IPS-18a (cell line): ENCODE measurements around the gene C19orf73.
"Not testable (repeated sequence)": the region's sequence is repeated elsewhere in the genome, so short reads cannot be mapped to it uniquely, and the experiment has no call there.

Source experiments
- H3K27ac ChIP-seq: one replicate; pipeline ENCODE4 v1.5.1; 2013; ENCODE audit warnings: low read length
- H3K27me3 ChIP-seq: one replicate; pipeline ENCODE4 v1.6.1; 2013; ENCODE audit warnings: mild to moderate bottlenecking, low read length; ENCODE audit not compliant: control insufficient read depth, insufficient read depth
- H3K36me3 ChIP-seq: one replicate; pipeline ENCODE4 v1.6.1; 2013; ENCODE audit warnings: low read depth, low read length; ENCODE audit not compliant: control insufficient read depth
- H3K4me1 ChIP-seq: one replicate; pipeline ENCODE4 v1.6.1; 2013; ENCODE audit warnings: low read depth, low read length; ENCODE audit not compliant: control insufficient read depth
- H3K4me3 ChIP-seq: one replicate; pipeline ENCODE4 v1.5.1; 2013; ENCODE audit warnings: low read length
- H3K9ac ChIP-seq: one replicate; pipeline ENCODE4 v1.6.1; 2013; ENCODE audit warnings: mild to moderate bottlenecking, low read length, moderate library complexity
- H3K9me3 ChIP-seq: one replicate; pipeline ENCODE4 v1.6.1; 2013; ENCODE audit warnings: low read depth, low read length; ENCODE audit not compliant: control insufficient read depth

C19orf73 gene

DNA sequence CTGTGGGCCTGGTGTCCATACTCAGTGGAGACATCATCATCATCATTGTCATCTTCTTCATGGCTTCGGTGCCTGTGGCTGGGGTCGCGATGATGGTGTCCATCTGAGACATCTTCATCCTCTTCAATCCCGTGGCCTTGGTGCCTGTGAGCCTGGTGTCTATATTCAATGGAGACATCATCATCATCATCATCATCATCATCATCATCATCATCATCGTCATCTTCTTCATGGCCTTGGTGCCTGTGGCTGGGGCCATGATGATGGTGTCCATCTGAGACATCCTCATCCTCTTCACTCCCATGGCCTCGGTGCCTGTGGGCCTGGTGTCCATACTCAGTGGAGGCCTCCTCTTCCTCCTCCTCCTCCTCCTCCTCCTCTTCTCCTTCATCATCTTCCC, 35.3 kb upstream of the C19orf73 start:
- no peaks in the 10 kb centered on the region for H3K9me3 ChIP-seq
- no peak overlapping the region for H3K9ac ChIP-seq
- H3K4me1 ChIP-seq = peaks cover 12% of the 10 kb centered on the region
- H3K4me3 ChIP-seq = no peak overlapping the region
- H3K36me3 ChIP-seq = no peaks in the 10 kb centered on the region
- peaks cover 32% of the 10 kb centered on the region for H3K27me3 ChIP-seq
- no peak overlapping the region for H3K27ac ChIP-seq

DNA sequence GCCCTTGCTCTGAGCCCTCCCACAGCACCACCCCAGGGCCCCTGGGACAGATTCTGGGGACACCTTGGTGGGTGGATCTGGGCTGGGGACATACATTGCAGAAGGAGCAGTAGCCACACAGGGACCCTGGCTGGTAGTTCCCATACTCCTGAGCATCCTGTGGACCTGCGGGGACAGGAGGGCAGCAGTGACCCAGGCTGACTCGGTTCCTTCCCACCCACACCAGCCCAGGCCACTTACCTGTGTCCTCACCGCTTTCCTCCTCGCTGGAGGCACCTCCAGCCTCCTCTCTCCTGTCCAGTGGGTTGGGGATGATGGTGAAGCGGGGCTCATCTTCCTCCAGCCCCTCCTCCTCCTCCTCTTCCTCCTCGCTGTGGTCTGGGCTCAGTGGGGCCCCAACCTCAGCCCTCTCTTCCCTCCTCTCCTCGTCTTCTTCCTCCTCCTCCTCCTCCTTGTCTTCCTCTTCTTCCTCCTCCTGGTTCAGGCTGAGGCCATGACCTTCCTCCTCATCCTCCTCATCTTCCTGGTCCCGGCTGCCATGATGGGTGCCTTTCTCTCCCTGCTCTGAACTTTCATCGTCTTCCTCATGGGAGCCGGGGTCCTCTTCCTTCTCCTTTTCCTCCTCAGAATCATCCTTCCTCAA, 34.3 kb upstream of the C19orf73 start:
- peaks cover 15% of the 10 kb centered on the region for H3K4me1 ChIP-seq

DNA sequence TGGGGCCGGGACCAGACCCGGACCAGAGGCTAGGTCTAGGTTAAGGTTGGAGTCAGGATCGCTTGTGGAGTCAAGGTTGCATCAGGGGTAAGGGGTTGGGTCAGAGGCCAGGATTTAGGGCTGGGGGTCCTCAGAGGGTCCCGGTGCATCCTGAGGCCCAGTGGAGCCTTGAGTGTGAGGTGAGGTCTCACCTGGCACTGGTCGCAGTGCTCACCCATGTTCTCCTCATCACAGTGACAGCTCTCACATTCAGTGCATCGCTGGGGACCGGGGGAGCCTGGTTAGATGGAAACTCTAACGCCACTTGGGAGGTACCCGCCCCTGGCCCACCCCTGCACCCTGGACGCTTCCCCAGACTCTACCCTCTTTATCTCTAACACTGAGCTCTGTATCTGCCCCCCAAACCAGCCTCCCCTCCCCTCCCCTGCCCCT, 33.2 kb upstream of the C19orf73 start:
- Histone ChIP-seq H3K36me3 (no peaks in the 10 kb centered on the region), H3K9me3 (no peaks in the 10 kb centered on the region), H3K4me1 (peaks cover 16% of the 10 kb centered on the region), H3K9ac (no peak overlapping the region), H3K27ac (no peak overlapping the region), H3K4me3 (no peak overlapping the region), H3K27me3 (peaks cover 23% of the 10 kb centered on the region)

More for the DNA sequence above, 34.3 kb upstream of the C19orf73 start:
- H3K4me3 ChIP-seq = no peak overlapping the region
- no peak overlapping the region for H3K9ac ChIP-seq
- H3K36me3 ChIP-seq = no peaks in the 10 kb centered on the region
- no peak overlapping the region for H3K27ac ChIP-seq
- H3K9me3 ChIP-seq = no peaks in the 10 kb centered on the region
- H3K27me3 ChIP-seq = peaks cover 26% of the 10 kb centered on the region

DNA sequence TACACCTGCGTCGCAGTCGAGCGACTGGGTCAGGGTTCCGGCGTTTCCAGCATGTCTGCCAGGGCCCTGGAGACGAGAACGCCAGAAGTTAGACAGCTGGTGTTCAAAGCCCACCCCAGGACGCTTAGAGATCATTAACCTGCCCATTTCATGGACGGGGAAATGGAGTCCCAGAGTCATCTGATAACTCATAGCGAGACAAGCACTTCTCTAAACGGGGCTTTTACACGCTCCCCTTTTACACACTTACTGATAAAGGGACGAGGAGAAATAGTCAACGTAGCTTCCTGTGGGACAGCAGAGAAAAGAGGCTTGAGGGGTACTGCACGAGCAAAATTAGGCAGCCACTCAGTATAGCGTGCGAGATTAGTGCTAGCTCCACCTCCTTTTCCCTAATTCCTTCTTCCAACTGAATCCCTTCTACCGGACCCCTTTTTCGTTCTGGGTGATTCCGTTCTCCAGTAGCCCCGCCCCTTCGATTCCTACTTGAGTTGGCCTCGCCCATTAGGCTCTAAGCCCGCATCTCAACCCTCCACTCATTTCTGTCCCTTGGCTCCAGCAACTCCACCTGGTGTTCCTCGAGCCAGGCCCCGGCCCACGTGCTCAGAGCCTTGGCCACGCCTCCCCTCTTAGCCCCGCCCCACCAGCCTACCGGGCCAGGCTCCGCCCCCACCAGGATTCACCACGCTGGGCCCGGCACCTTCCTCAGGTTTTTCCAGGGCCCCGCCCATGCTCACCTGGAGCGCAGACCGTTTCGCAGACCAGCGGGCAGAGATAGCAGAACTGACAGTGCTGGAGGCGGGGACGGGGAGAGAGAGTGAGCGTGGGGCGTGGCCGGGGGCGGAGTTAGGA, 32.5 kb upstream of the C19orf73 start:
- no peak overlapping the region for H3K9ac ChIP-seq
- H3K27ac ChIP-seq = no peak overlapping the region
- H3K4me1 ChIP-seq = peaks cover 16% of the 10 kb centered on the region
- H3K27me3 ChIP-seq = peaks cover 23% of the 10 kb centered on the region
- peak overlapping the region; percentile 97 for H3K4me3 ChIP-seq
- no peaks in the 10 kb centered on the region for H3K9me3 ChIP-seq
- H3K36me3 ChIP-seq = no peaks in the 10 kb centered on the region

DNA sequence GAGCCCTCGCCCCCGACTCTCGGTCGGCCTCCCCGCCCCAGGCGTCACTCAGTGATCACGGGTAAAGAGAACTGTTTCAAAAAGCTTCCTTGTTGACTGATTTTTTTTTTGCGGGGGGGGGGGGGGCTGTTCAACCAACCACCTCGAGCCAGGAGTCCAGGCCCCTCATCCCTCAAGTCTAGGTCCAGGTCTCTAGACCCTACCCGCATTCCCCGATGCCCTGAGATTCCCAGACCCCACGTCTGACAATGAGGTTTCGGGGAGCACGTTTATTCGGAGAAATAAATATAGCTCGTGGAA, 32.0 kb upstream of the C19orf73 start:
- Histone ChIP-seq H3K9me3 (no peaks in the 10 kb centered on the region), H3K27me3 (peaks cover 17% of the 10 kb centered on the region), H3K9ac (peak overlapping the region; percentile 82), H3K4me3 (peak overlapping the region; percentile 97), H3K4me1 (peaks cover 13% of the 10 kb centered on the region), H3K27ac (no peak overlapping the region), H3K36me3 (no peaks in the 10 kb centered on the region)

DNA sequence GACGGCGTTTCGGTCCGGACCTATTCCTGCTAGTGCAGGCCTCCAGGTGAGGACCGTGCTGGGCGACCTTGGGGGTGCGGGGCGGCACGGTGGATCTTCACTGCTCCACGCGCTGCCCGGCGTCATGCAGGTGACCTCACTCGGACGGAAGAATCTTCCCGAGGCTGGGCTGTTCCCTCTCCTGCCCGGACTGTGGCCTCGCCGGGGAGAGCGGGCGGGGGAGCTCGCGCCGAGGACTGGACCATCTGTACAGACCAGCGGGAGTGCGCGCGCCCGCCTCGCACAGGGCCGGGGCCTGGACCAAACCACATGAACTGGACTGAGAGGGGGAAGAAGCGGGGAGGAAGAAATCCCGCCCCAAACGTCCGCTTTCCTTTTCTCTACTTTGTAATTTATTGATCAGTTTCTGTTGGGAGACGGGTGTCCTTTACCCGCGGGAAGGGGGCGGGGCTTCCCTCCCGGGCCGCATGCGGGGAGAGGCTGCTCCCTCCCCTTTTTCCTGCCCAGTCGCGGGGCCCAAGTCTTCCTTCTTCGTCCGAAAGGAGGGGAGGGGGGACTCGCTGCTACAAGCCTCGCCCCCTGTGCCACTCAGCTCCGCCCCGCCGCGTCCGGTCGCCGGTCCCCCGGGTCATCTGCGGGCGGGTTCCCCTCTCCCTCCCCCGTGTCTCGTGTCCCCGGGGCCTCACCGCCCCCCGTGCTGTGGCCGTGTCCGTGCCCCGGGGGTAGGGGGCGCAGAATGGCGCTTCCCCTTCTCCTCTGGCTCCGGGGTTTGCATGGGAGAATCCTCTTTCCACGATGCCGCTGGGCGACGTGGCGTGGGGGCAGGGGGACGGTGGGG, 31.4 kb upstream of the C19orf73 start:
- peak overlapping the region; percentile 82 for H3K9ac ChIP-seq
- H3K4me3 ChIP-seq = peak overlapping the region; percentile 97
- no peaks in the 10 kb centered on the region for H3K36me3 ChIP-seq
- H3K27ac ChIP-seq = peak overlapping the region; percentile 17
- peaks cover 15% of the 10 kb centered on the region for H3K27me3 ChIP-seq
- H3K4me1 ChIP-seq = peaks cover 7% of the 10 kb centered on the region
- H3K9me3 ChIP-seq = no peaks in the 10 kb centered on the region

DNA sequence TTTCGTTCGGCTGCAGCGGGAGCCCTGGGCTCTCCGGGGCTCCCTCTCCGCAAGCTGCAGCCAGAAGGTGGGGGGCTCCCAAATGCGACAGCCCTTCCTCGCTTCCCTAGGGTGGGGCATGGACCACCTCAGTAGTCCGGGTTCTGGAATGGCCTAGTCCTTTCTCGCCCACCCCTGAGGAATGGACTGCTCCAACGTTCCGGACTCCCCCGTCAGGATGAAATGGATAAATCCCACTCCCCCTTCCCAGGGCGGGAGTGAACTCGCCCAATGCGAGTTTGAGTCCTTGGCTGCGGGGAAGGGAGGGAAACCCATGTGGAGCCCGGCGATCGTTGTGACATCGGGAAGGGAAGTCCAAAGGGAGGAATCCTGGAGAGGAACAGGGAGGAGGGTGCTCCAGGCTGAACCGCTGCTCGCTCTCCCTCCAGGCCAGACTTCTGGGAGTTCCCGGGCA, 30.7 kb upstream of the C19orf73 start:
- Histone ChIP-seq H3K4me1 (peaks cover 6% of the 10 kb centered on the region), H3K4me3 (peak overlapping the region; percentile 97), H3K9me3 (no peaks in the 10 kb centered on the region), H3K9ac (peak overlapping the region; percentile 82), H3K36me3 (no peaks in the 10 kb centered on the region), H3K27ac (peak overlapping the region; percentile 17), H3K27me3 (peaks cover 15% of the 10 kb centered on the region)

DNA sequence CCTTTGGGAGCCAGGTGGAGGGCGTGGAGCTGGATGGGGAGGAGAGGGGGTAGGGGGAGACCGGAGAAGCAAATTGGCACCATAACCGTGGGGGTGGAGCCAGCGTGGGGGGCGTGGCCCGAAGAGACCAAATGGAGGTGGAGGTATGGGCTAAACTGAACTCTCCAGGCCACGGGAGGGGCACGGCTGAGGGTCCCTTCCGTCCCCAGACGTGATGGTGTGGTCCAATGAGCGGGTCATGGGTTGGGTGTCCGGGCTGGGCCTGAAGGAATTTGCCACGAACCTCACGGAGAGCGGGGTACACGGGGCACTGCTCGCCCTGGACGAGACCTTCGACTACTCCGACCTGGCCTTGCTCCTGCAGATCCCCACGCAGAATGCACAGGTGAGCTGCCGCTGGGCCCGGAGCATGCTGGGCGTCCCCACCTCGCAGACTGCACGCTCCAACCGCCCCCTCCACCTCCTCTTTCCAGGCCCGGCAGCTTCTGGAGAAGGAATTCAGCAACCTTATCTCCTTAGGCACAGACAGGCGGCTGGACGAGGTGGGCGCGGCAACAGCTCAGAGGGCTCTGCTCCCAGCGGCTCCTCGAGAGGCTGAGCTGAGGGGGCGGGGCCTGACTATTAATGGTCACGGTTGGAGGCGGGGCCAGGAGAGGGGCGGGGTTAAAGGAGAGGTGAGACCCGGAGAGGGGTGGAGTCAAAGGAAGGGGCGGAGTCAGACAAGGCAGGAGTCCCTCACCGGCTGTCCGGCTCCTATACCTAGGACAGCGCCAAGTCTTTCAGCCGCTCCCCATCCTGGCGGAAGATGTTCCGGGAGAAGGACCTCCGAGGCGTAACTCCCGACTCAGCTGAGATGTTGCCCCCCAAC, 30.1 kb upstream of the C19orf73 start:
- H3K36me3 ChIP-seq = no peaks in the 10 kb centered on the region
- H3K9me3 ChIP-seq = no peaks in the 10 kb centered on the region
- H3K9ac ChIP-seq = peak overlapping the region; percentile 82
- peaks cover 6% of the 10 kb centered on the region for H3K4me1 ChIP-seq
- peak overlapping the region; percentile 97 for H3K4me3 ChIP-seq
- H3K27me3 ChIP-seq = peaks cover 15% of the 10 kb centered on the region
- H3K27ac ChIP-seq = no peak overlapping the region

DNA sequence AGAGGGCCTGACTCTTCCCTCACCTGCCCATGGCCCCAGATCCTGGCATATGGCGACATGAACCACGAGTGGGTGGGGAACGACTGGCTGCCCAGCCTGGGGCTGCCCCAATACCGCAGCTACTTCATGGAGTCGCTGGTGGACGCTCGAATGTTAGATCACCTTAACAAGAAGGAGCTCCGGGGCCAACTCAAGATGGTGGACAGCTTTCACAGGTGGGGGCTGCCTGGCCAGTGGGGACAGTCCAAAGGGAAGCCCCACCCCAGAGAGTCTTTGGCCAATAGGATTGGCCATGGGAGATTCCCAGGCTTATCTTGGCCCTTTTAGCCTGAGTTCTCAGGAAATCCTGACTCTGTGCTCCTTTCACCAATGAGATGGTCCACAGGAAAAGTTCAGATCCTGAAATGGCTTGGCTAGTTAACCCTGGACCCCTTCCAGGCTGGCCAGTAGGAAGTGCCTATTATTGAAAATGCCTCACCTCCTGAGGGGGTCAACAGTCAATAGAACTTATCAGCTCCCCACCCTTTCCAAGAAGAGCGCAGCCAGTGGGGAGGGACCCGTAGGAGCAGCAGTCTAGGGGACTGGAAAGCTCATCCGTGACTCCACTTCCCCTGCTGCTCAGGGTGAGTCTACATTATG, 29.2 kb upstream of the C19orf73 start:
- Histone ChIP-seq H3K4me1 (peaks cover 6% of the 10 kb centered on the region), H3K27me3 (peaks cover 9% of the 10 kb centered on the region), H3K9me3 (no peaks in the 10 kb centered on the region), H3K27ac (no peak overlapping the region), H3K36me3 (no peaks in the 10 kb centered on the region), H3K9ac (no peak overlapping the region), H3K4me3 (peak overlapping the region; percentile 97)

DNA sequence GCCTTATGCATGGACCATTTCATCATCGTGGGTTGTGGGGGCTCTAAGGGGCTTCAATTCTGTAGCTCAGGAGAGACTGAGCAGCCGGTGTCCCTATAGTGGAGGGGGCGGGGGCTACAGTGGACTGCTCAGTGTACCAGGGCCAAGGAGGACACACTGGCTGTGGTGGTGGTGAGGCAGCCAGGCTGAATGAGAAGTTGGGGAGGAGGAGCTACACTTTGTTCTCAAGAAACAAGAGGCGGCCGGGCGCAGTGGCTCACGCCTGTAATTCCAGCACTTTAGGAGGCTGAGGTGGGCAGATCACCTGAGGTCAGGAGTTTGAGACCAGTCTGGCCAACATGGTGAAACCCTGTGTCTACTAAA, 27.4 kb upstream of the C19orf73 start:
- H3K27me3 ChIP-seq, H3K36me3 ChIP-seq, H3K27ac ChIP-seq, H3K4me1 ChIP-seq, H3K9me3 ChIP-seq, H3K9ac ChIP-seq: not testable (repeated sequence)
- H3K4me3 ChIP-seq = peak overlapping the region; percentile 60
